WI38 (cell line): Measurements from ENCODE around the gene CHRM4.

Experiments used
- H3K4me3 ChIP-seq: 2 replicates; pipeline ENCODE4 v1.5.1; 2011; ENCODE audit warnings: low read depth, mild to moderate bottlenecking, control low read depth, low read length
- TF ChIP-seq, protein P1 (sequence below): IDR thresholded peaks from 2 replicates; pipeline ENCODE4 v1.5.1; 2012; ENCODE audit warnings: low read depth, mild to moderate bottlenecking, control low read depth, low read length

Gene CHRM4

GRCh38 chr11:46342239-46342638 lies 49.3 kb downstream of the CHRM4 start:
- H3K4me3 ChIP-seq = no peak overlapping the region
- TF ChIP-seq, protein P1, sequence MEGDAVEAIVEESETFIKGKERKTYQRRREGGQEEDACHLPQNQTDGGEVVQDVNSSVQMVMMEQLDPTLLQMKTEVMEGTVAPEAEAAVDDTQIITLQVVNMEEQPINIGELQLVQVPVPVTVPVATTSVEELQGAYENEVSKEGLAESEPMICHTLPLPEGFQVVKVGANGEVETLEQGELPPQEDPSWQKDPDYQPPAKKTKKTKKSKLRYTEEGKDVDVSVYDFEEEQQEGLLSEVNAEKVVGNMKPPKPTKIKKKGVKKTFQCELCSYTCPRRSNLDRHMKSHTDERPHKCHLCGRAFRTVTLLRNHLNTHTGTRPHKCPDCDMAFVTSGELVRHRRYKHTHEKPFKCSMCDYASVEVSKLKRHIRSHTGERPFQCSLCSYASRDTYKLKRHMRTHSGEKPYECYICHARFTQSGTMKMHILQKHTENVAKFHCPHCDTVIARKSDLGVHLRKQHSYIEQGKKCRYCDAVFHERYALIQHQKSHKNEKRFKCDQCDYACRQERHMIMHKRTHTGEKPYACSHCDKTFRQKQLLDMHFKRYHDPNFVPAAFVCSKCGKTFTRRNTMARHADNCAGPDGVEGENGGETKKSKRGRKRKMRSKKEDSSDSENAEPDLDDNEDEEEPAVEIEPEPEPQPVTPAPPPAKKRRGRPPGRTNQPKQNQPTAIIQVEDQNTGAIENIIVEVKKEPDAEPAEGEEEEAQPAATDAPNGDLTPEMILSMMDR = no peak

DNA sequence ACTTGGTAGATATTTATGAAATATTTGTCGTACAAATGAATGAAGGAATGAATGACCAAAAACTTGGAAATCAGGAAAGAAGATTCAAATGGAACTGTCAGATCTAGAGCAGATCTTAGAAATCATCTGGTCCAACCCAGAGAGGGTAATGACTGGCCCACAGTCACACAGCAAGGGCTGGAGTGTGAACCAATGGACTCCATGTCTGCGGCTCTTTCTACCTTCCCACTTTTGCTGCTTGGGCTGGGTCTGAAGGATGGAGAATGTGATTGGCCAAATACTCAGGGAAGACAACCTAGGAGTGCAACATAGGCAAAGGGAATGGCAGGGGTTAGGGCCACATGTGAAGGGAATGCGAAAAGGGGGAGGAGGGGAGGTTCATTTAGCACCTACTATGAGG lies 50.1 kb downstream of the CHRM4 start:
- TF ChIP-seq, protein P1 = no peak
- H3K4me3 ChIP-seq = no peak overlapping the region

GRCh38 chr11:46339816-46340215 lies 51.8 kb downstream of the CHRM4 start:
- no peak overlapping the region for H3K4me3 ChIP-seq
- TF ChIP-seq, protein P1 = no peak

- TF ChIP-seq, protein P1 = no peak
- H3K4me3 ChIP-seq = no peak overlapping the region
Measured at GRCh38 chr11:46338988-46339666, 52.4 kb downstream of the CHRM4 start.

DNA sequence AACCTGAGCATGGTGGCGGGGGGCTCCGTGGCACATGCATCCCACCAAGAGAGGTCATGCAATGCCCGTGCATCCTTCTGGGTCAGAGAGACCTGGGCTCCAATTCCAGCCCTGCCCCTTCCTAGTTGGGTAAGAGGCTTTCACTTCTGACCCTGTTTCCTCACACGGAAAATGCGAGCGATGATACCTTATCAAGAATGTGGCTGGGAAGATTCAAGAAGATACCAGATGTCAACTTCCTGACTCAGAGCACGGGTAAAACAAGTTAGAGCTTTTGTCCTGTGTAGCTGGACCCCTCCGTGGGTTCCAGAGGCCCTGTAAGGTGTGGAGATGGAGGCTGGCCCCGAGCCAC lies 53.0 kb downstream of the CHRM4 start:
- TF ChIP-seq, protein P1 = no peak
- H3K4me3 ChIP-seq = no peak overlapping the region

GRCh38 chr11:46337626-46338345 lies 53.8 kb downstream of the CHRM4 start:
- TF ChIP-seq, protein P1 = no peak
- no peak overlapping the region for H3K4me3 ChIP-seq

DNA sequence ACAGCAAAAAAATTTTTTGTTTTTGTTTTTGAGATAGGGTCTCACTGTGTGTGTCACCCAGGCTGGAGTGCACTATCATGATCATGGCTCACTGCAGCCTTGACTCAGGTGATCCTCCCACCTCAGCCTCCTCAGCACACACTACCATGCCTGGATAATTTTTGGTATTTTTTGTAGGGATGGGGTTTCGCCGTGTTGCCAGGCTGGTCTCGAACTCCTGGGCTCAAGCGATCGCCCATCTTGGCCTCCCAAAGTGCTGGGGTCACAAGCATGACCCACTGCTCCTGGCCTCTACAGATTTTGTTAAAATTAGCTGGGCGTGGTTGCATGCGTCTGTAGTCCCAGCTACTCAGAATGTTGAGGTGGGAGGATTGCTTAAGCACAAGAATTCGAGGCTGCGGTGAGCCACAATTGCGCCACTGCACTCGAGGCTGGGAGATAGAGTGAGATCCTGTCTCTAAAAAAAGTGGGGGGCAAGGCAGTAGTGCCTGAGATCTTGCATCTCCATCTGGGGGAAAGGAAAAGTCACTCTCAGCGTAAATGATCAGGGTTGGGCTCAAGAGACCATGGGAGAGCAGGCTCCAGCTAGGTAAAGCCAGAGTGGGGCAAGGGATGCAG lies 54.9 kb downstream of the CHRM4 start:
- no peak overlapping the region for H3K4me3 ChIP-seq
- TF ChIP-seq, protein P1 = no peak
